CD4-positive, alpha-beta T cell treated with Interleukin-15 for 4 hours (primary cell): ENCODE results near the gene NEK2.
A peak's percentile ranks its signal among the peaks of the same experiment; 100 is the strongest.
"Not testable (repeated sequence)": the region's sequence is repeated elsewhere in the genome, so short reads cannot be mapped to it uniquely, and the experiment has no call there.

Source experiments
- DNase-seq: peaks from one replicate; pipeline ENCODE4 v3.0.0-alpha.2; 2020; ENCODE audit warnings: low spot score

Gene NEK2

GRCh38 chr1:211650904-211651303 lies 24.5 kb downstream of the NEK2 start:
- DNase-seq, result no peak

GRCh38 chr1:211648980-211649934 lies 26.2 kb downstream of the NEK2 start:
- DNase-seq, result peak; percentile 26

GRCh38 chr1:211648336-211648735 lies 27.1 kb downstream of the NEK2 start:
- no peak for DNase-seq

- DNase-seq, result no peak
These were observed 27.7 kb downstream of the NEK2 start for GRCh38 chr1:211647711-211648121.

- DNase-seq, result no peak
These were observed 28.9 kb downstream of the NEK2 start for GRCh38 chr1:211646566-211646965.

- not testable (repeated sequence) for DNase-seq
These were observed 29.8 kb downstream of the NEK2 start for GRCh38 chr1:211645601-211646000.

GRCh38 chr1:211644653-211645052 lies 30.8 kb downstream of the NEK2 start:
- DNase-seq, result no peak

- no peak for DNase-seq
These were observed 31.9 kb downstream of the NEK2 start for GRCh38 chr1:211643324-211644212.

- DNase-seq, result no peak
These were observed 32.6 kb downstream of the NEK2 start for GRCh38 chr1:211642870-211643269.

- DNase-seq, result no peak
These were observed 33.5 kb downstream of the NEK2 start for GRCh38 chr1:211641942-211642341.

GRCh38 chr1:211641044-211641800 lies 34.2 kb downstream of the NEK2 start:
- no peak for DNase-seq

- no peak for DNase-seq
These were observed 35.2 kb downstream of the NEK2 start for GRCh38 chr1:211640301-211640630.

GRCh38 chr1:211639475-211640300 lies 35.7 kb downstream of the NEK2 start:
- no peak for DNase-seq

- DNase-seq, result no peak
These were observed 36.7 kb downstream of the NEK2 start for GRCh38 chr1:211638689-211639101.

- DNase-seq, result no peak
These were observed 37.2 kb downstream of the NEK2 start for GRCh38 chr1:211638246-211638645.

GRCh38 chr1:211637066-211637465 lies 38.4 kb downstream of the NEK2 start:
- DNase-seq, result no peak

GRCh38 chr1:211636575-211637029 lies 38.8 kb downstream of the NEK2 start:
- DNase-seq, result not testable (repeated sequence)

- DNase-seq, result no peak
These were observed 39.7 kb downstream of the NEK2 start for GRCh38 chr1:211635597-211636205.

- no peak for DNase-seq
These were observed 40.5 kb downstream of the NEK2 start for GRCh38 chr1:211634931-211635330.

- no peak for DNase-seq
These were observed 41.0 kb downstream of the NEK2 start for GRCh38 chr1:211634461-211634860.

- DNase-seq, result no peak
These were observed 41.9 kb downstream of the NEK2 start for GRCh38 chr1:211633524-211633846.
